Upper lobe of left lung (tissue), 6 donors: ENCODE data around the gene SNX2. TPM values are rescaled to one million over a fixed set of nuclear protein-coding genes. Genes with fewer than 3 reads are reported as not detected.

Source experiments
- ATAC-seq, 2 donors: fragments of 200-7000 bp; cut with Tn5 transposase; one replicate each; pipeline ENCODE4 v1.9.1; 2022; ENCODE audit warnings: mild to moderate bottlenecking in 2 of 2, moderate library complexity in 2 of 2; ENCODE audit not compliant: low FRiP score in 2 of 2
- DNase-seq, 2 donors: peaks; one replicate each; pipeline ENCODE4 v3.0.0-alpha.2; 2019 to 2020
- H3K27ac ChIP-seq, 4 donors: fragments of 200-600 bp; sonication (generic); one replicate each; pipeline ENCODE4 v1.5.1; 2016 to 2019
- H3K27me3 ChIP-seq, 4 donors: fragments of 200-600 bp; sonication (generic); one replicate each; pipeline ENCODE4 v1.5.1; 2017 to 2019
- H3K36me3 ChIP-seq, 4 donors: fragments of 200-600 bp; sonication (generic); one replicate each; pipeline ENCODE4 v1.5.1; 2016 to 2019
- H3K4me1 ChIP-seq, 4 donors: fragments of 200-600 bp; sonication (generic); one replicate each; pipeline ENCODE4 v1.5.1; 2018 to 2019
- H3K4me3 ChIP-seq, 4 donors: fragments of 200-600 bp; sonication (generic); one replicate each; pipeline ENCODE4 v1.5.1; 2017 to 2019; ENCODE audit warnings: mild to moderate bottlenecking in 2 of 4, moderate library complexity in 1 of 4
- H3K9me3 ChIP-seq, 4 donors: fragments of 200-600 bp; sonication (generic); one replicate each; pipeline ENCODE4 v1.5.1; 2018 to 2019
- CTCF ChIP-seq, 6 experiments: fragments of 450-650 bp in 4 of 6; fragments of 200-600 bp in 2 of 6; sonication (generic) in 2 of 6; IDR thresholded peaks; one replicate each; pipeline ENCODE4 v1.5.1; 2016 to 2019; ENCODE audit warnings: antibody characterized with exemption in 6 of 6
- EP300 ChIP-seq, 4 donors: sonication (generic); formaldehyde crosslinking; IDR thresholded peaks; one replicate each; pipeline ENCODE4 v1.5.1; 2017; ENCODE audit warnings: antibody characterized with exemption in 4 of 4, control low read depth in 2 of 4
- POLR2A ChIP-seq, 4 donors: fragments of 450-650 bp; IDR thresholded peaks; one replicate each; pipeline ENCODE4 v1.5.1; 2016 to 2017; ENCODE audit warnings: antibody characterized with exemption in 4 of 4, mild to moderate bottlenecking in 2 of 4
- POLR2AphosphoS5 ChIP-seq, 2 donors: sonication (generic); formaldehyde crosslinking; IDR thresholded peaks; one replicate each; pipeline ENCODE4 v1.5.1; 2017; ENCODE audit warnings: antibody characterized with exemption in 2 of 2
- WGBS, 2 donors: methylation state at CpG; one replicate each; pipeline ENCODE4 v1.1.5; 2017 to 2018; 5-methylcytosine and 5-hydroxymethylcytosine counted together
- total RNA-seq, 6 donors: library from RNA; depleted of rRNA in 4 of 6; stranded (reverse); fragments of >200 nt in 4 of 6; gene quantifications; one replicate each; pipeline versions ENCODE4 v1.1.0 to v1.2.1, GENCODE V29; 2016 to 2021
- donor health status: DM: no; HTN: no; CAD: no; lungs with moderate emphysema.
- donor health status: DM: no; HTN: yes; CAD: no; lungs with severe emphysema.

Gene SNX2
- total RNA-seq, 6 donors from 2014 or later: 48.4 to 105 (median 93.3) TPM

DNA sequence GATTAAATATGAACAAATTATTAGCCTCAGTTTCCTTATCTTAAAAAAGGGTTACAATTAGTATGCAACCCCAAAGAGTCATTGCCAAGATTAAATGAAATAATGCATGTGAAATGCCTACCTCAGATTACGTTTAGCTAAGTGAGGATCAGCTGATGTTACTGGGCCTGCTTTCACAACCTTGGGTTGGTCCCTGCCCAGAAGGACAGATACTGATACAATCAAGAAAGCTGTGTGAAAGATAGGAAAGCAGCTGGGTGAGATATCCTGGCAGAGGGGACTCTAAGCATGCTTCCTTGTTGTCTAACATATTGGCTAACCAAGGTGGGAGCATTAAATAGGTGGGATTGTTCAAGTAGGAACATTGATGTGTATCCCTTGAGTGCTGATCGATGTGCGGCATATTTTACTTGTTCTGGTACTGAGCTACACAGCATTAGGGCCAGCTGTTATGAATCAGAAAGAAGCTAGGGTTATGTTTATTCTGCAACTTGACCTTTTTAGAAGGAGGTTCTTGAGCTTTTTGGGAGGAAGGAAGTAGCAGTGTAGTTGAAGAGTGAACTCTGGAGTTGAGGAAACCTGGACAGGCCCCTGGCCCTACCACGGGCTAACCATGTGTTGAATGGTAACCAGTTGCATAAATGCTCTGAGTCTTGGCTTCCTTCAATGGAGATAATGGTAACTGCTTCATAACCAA is 99.4 kb downstream of the SNX2 start:
- ATAC-seq (peak; percentile 34 to 39), DNase-seq (no peak)
- 48 to 54% methylated on average over 4 of the region's 4 CpGs for WGBS, 2 donors
- Histone ChIP-seq H3K4me3 (no peak overlapping the region), H3K36me3 (no peaks in the 10 kb centered on the region), H3K9me3 (no peaks in the 10 kb centered on the region), H3K27me3 (no peaks in the 10 kb centered on the region), H3K27ac (peak overlapping the region in 2 of 4 donors; percentile 0 to 28), H3K4me1 (peaks cover 4 to 18% (median 5%) of the 10 kb centered on the region in 4 donors)
- no peak for TF ChIP-seq POLR2AphosphoS5 (IDR thresholded peaks at IDR 0.05)
- TF ChIP-seq EP300 (IDR thresholded peaks at IDR 0.05): no peak
- no peak for TF ChIP-seq POLR2A (IDR thresholded peaks at IDR 0.05)
- no peak for TF ChIP-seq CTCF (IDR thresholded peaks at IDR 0.05)

GRCh38 chr5:122877518-122877917 is 102.6 kb downstream of the SNX2 start:
- no peak for DNase-seq
- WGBS, 2 donors: 65 to 76% methylated on average over 2 of the region's 2 CpGs
- ATAC-seq: peak in 1 of 2 donors; percentile 45

GRCh38 chr5:122879076-122879475 is 104.2 kb downstream of the SNX2 start:
- peaks cover 5 to 8% (median 6%) of the 10 kb centered on the region in 4 donors for H3K4me1 ChIP-seq
- ATAC-seq: no peak
- TF ChIP-seq CTCF (IDR thresholded peaks at IDR 0.05): no peak
- no peak for TF ChIP-seq EP300 (IDR thresholded peaks at IDR 0.05)
- TF ChIP-seq POLR2A (IDR thresholded peaks at IDR 0.05): no peak
- TF ChIP-seq POLR2AphosphoS5 (IDR thresholded peaks at IDR 0.05): no peak
- H3K36me3 ChIP-seq: no peaks in the 10 kb centered on the region
- no peaks in the 10 kb centered on the region for H3K9me3 ChIP-seq
- no peaks in the 10 kb centered on the region for H3K27me3 ChIP-seq
- no peak overlapping the region for H3K27ac ChIP-seq
- DNase-seq: no peak
- 94 to 95% methylated on average over 3 of the region's 3 CpGs for WGBS, 2 donors
- no peak overlapping the region for H3K4me3 ChIP-seq

More at GRCh38 chr5:122877518-122877917, 102.6 kb downstream of the SNX2 start:
- Histone ChIP-seq H3K36me3 (no peaks in the 10 kb centered on the region), H3K27ac (no peak overlapping the region), H3K4me1 (peaks cover 5 to 18% (median 5%) of the 10 kb centered on the region in 4 donors), H3K9me3 (no peaks in the 10 kb centered on the region), H3K4me3 (no peak overlapping the region), H3K27me3 (no peaks in the 10 kb centered on the region)
- TF ChIP-seq EP300 (IDR thresholded peaks at IDR 0.05) (no peak), CTCF (IDR thresholded peaks at IDR 0.05) (no peak), POLR2A (IDR thresholded peaks at IDR 0.05) (no peak), POLR2AphosphoS5 (IDR thresholded peaks at IDR 0.05) (no peak)

Other genes starting within 250 kb of the SNX2 start
- 10 to 100 TPM; 24.2 to 61.8 (median 35.6) TPM for gene SNX24, start 70.5 kb downstream of the SNX2 start, total RNA-seq